ENCODE measurements around the gene CCDC12. TPM values are rescaled to one million over a fixed set of nuclear protein-coding genes. Genes with fewer than 3 reads are reported as not detected.

CCDC12 gene
- total RNA-seq, 1 donor from 2014 or later: 33.0 TPM

- DNase-seq (ENCODE audit: low read depth): no peak
- no peaks in the 10 kb centered on the region for H3K36me3 ChIP-seq (ENCODE audit: control insufficient read depth, insufficient read depth, low read length)
- no peaks in the 10 kb centered on the region for H3K27me3 ChIP-seq (ENCODE audit: control insufficient read depth, insufficient read depth, low read length)
- peak; percentile 96 for TF ChIP-seq CTCF (IDR thresholded peaks at IDR 0.05; ENCODE audit: insufficient read depth, low read length, poor library complexity, severe bottlenecking)
- H3K4me3 ChIP-seq (ENCODE audit: low read depth, low read length): no peak overlapping the region
Measured at GRCh38 chr3:46909535-46910161, 66.9 kb downstream of the CCDC12 start.

- no peak overlapping the region for H3K4me3 ChIP-seq (ENCODE audit: low read depth, low read length)
- no peak for DNase-seq (ENCODE audit: low read depth)
- no peaks in the 10 kb centered on the region for H3K27me3 ChIP-seq (ENCODE audit: control insufficient read depth, insufficient read depth, low read length)
- H3K36me3 ChIP-seq (ENCODE audit: control insufficient read depth, insufficient read depth, low read length): no peaks in the 10 kb centered on the region
- TF ChIP-seq CTCF (IDR thresholded peaks at IDR 0.05; ENCODE audit: insufficient read depth, low read length, poor library complexity, severe bottlenecking): no peak
Measured at GRCh38 chr3:46908986-46909534, 67.5 kb downstream of the CCDC12 start.

- no peak for TF ChIP-seq CTCF (IDR thresholded peaks at IDR 0.05; ENCODE audit: insufficient read depth, low read length, poor library complexity, severe bottlenecking)
- no peaks in the 10 kb centered on the region for H3K36me3 ChIP-seq (ENCODE audit: control insufficient read depth, insufficient read depth, low read length)
- DNase-seq (ENCODE audit: low read depth): no peak
- no peaks in the 10 kb centered on the region for H3K27me3 ChIP-seq (ENCODE audit: control insufficient read depth, insufficient read depth, low read length)
- no peak overlapping the region for H3K4me3 ChIP-seq (ENCODE audit: low read depth, low read length)
Measured at GRCh38 chr3:46908294-46908985, 68.1 kb downstream of the CCDC12 start.

GRCh38 chr3:46907960-46908293, 68.6 kb downstream of the CCDC12 start:
- Histone ChIP-seq H3K4me3 (ENCODE audit: low read depth, low read length) (no peak overlapping the region), H3K36me3 (ENCODE audit: control insufficient read depth, insufficient read depth, low read length) (no peaks in the 10 kb centered on the region), H3K27me3 (ENCODE audit: control insufficient read depth, insufficient read depth, low read length) (no peaks in the 10 kb centered on the region)
- no peak for DNase-seq (ENCODE audit: low read depth)
- TF ChIP-seq CTCF (IDR thresholded peaks at IDR 0.05; ENCODE audit: insufficient read depth, low read length, poor library complexity, severe bottlenecking): peak; percentile 2

- no peak overlapping the region for H3K4me3 ChIP-seq (ENCODE audit: low read depth, low read length)
- DNase-seq (ENCODE audit: low read depth): no peak
Measured at GRCh38 chr3:46907271-46907670, 69.3 kb downstream of the CCDC12 start.

More at GRCh38 chr3:46907271-46907670, 69.3 kb downstream of the CCDC12 start:
- no peak for TF ChIP-seq CTCF (IDR thresholded peaks at IDR 0.05; ENCODE audit: insufficient read depth, low read length, poor library complexity, severe bottlenecking)
- Histone ChIP-seq H3K27me3 (ENCODE audit: control insufficient read depth, insufficient read depth, low read length) (no peaks in the 10 kb centered on the region), H3K36me3 (ENCODE audit: control insufficient read depth, insufficient read depth, low read length) (no peaks in the 10 kb centered on the region)

All from kidney epithelial cell (primary cell).